DND-41 (cell line): ENCODE data around the gene DCLK2.

Experiments
- ATAC-seq: fragments of 200-7000 bp; cut with Tn5 transposase; 3 replicates; pipeline ENCODE4 v1.9.1; 2021; ENCODE audit warnings: low read depth; ENCODE audit not compliant: insufficient read depth
- DNase-seq: peaks from one replicate; pipeline ENCODE4 v3.0.0-alpha.2; 2020
- H2AFZ ChIP-seq: 2 replicates; pipeline ENCODE4 v1.6.0; 2012; ENCODE audit warnings: low read depth, low read length
- H3K27ac ChIP-seq: 2 replicates; pipeline ENCODE4 v1.5.1; 2012; ENCODE audit warnings: low read length, inconsistent platforms
- H3K27me3 ChIP-seq: fragments of 200-600 bp; sonication (generic); 2 replicates; pipeline ENCODE4 v1.6.0; 2012; ENCODE audit warnings: low read length, mild to moderate bottlenecking, inconsistent platforms; ENCODE audit not compliant: insufficient read depth, poor library complexity
- H3K36me3 ChIP-seq: 2 replicates; pipeline ENCODE4 v1.5.1; 2012; ENCODE audit warnings: low read length, inconsistent platforms; ENCODE audit not compliant: insufficient read depth
- H3K4me1 ChIP-seq: 2 replicates; pipeline ENCODE4 v1.5.1; 2012; ENCODE audit warnings: mild to moderate bottlenecking, low read length; ENCODE audit not compliant: insufficient read depth
- H3K4me2 ChIP-seq: 2 replicates; pipeline ENCODE4 v1.6.0; 2012; ENCODE audit warnings: mild to moderate bottlenecking, moderate library complexity, low read length, inconsistent platforms; ENCODE audit not compliant: insufficient read depth
- H3K4me3 ChIP-seq, 2 experiments: fragments of 200-600 bp in 1 of 2; shearing (Covaris generic) in 1 of 2; 2 replicates each; pipeline ENCODE4 v1.5.1; 2012 to 2016; ENCODE audit warnings: inconsistent platforms in 2 of 2, low read length in 2 of 2, mild to moderate bottlenecking in 2 of 2, low read depth in 1 of 2, moderate library complexity in 1 of 2
- H3K79me2 ChIP-seq: 2 replicates; pipeline ENCODE4 v1.6.0; 2012; ENCODE audit warnings: low read length, inconsistent platforms; ENCODE audit not compliant: insufficient read depth
- H3K9ac ChIP-seq: 2 replicates; pipeline ENCODE4 v1.6.0; 2012; ENCODE audit warnings: low read depth, mild to moderate bottlenecking, inconsistent platforms, low read length, moderate library complexity
- H3K9me3 ChIP-seq: 2 replicates; pipeline ENCODE4 v1.5.1; 2012; ENCODE audit warnings: low read length, moderate library complexity, mild to moderate bottlenecking, inconsistent platforms; ENCODE audit not compliant: insufficient read depth, severe bottlenecking
- H4K20me1 ChIP-seq: 2 replicates; pipeline ENCODE4 v1.6.0; 2012; ENCODE audit warnings: low read length; ENCODE audit not compliant: insufficient read depth
- EZH2 ChIP-seq: IDR thresholded peaks from 3 replicates; pipeline ENCODE4 v1.6.1; 2012; ENCODE audit warnings: borderline replicate concordance, low read depth, mild to moderate bottlenecking, moderate library complexity, low read length, inconsistent platforms; ENCODE audit not compliant: severe bottlenecking
- TF ChIP-seq, protein P1 (sequence below): IDR thresholded peaks from 2 replicates; pipeline ENCODE4 v1.5.1; 2012; ENCODE audit warnings: borderline replicate concordance, low read length, moderate library complexity, mild to moderate bottlenecking; ENCODE audit not compliant: poor library complexity, severe bottlenecking; ENCODE audit errors: extremely low read depth

Gene DCLK2

DNA sequence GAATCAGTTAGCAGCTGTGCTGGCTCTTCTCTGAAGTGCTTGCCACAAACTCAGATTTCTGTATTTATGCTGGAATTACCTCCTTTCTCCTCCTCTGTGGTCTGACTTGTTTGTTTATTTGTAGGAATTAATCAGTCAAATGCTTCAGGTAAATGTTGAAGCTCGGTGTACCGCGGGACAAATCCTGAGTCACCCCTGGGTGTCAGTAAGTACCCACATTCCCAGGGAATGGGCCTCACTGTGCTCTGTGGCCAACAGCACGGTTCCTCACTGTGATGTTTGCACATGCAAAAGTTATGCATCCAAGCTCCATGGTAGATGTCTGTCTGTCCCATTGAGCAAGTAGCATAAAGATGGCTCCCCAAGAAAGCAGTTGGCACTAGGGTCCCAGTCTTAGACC, 169.9 kb downstream of the DCLK2 start:
- H3K9me3 ChIP-seq, result no peaks in the 10 kb centered on the region
- H3K9ac ChIP-seq, result no peak overlapping the region
- H3K4me2 ChIP-seq, result no peak overlapping the region
- no peaks in the 10 kb centered on the region for H3K4me1 ChIP-seq
- no peak overlapping the region for H3K4me3 ChIP-seq
- H3K27me3 ChIP-seq, result no peaks in the 10 kb centered on the region
- H3K27ac ChIP-seq, result no peak overlapping the region
- H3K79me2 ChIP-seq, result no peaks in the 10 kb centered on the region
- no peak for DNase-seq
- H2AFZ ChIP-seq, result no peak overlapping the region
- H4K20me1 ChIP-seq, result no peaks in the 10 kb centered on the region
- no peak for ATAC-seq
- H3K36me3 ChIP-seq, result no peaks in the 10 kb centered on the region
- TF ChIP-seq, protein P1, sequence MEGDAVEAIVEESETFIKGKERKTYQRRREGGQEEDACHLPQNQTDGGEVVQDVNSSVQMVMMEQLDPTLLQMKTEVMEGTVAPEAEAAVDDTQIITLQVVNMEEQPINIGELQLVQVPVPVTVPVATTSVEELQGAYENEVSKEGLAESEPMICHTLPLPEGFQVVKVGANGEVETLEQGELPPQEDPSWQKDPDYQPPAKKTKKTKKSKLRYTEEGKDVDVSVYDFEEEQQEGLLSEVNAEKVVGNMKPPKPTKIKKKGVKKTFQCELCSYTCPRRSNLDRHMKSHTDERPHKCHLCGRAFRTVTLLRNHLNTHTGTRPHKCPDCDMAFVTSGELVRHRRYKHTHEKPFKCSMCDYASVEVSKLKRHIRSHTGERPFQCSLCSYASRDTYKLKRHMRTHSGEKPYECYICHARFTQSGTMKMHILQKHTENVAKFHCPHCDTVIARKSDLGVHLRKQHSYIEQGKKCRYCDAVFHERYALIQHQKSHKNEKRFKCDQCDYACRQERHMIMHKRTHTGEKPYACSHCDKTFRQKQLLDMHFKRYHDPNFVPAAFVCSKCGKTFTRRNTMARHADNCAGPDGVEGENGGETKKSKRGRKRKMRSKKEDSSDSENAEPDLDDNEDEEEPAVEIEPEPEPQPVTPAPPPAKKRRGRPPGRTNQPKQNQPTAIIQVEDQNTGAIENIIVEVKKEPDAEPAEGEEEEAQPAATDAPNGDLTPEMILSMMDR, result no peak
- TF ChIP-seq EZH2, result no peak

DNA sequence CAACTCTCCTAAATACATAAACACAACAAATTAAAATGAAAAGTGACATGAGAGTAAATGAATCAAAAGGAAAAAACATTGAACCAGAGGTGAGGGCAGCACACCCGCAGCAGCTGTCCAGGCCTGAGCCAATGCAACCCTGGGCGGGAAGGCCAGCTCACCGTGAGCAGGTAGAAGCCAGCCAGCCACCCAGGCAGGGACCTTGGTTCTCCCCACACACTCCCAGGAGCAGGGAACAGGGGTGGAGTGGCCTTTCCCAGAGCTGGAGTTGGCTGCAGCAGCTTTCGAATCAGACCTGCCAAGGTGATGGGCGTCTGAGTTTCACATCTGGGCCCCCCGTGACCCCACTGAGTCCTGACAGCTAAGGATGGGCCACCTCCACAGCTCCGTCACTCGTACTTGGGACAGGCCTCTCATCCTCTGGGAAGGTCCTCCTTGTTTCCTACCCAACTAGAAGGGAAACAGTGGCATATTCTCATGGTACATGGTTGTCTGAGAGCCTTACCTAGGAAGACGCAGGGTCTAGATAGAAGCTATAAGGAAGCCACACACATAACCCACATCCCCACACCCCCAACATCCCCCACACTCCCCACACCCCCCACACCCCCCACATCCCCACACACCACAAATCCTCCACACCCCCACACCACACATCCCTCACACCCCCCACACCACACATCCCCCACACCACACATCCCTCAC, 172.2 kb downstream of the DCLK2 start:
- DNase-seq, result no peak
- H3K4me2 ChIP-seq, result no peak overlapping the region
- no peak overlapping the region for H3K27ac ChIP-seq
- no peaks in the 10 kb centered on the region for H3K79me2 ChIP-seq
- no peak overlapping the region for H2AFZ ChIP-seq
- peak; percentile 40; the same call in 2 of the 3 replicates for ATAC-seq
- H4K20me1 ChIP-seq, result no peaks in the 10 kb centered on the region
- H3K36me3 ChIP-seq, result no peaks in the 10 kb centered on the region
- no peaks in the 10 kb centered on the region for H3K9me3 ChIP-seq
- no peak overlapping the region for H3K4me3 ChIP-seq
- H3K4me1 ChIP-seq, result no peaks in the 10 kb centered on the region
- no peak overlapping the region for H3K9ac ChIP-seq
- H3K27me3 ChIP-seq, result no peaks in the 10 kb centered on the region
- no peak for TF ChIP-seq EZH2
- TF ChIP-seq, protein P1, result no peak

DNA sequence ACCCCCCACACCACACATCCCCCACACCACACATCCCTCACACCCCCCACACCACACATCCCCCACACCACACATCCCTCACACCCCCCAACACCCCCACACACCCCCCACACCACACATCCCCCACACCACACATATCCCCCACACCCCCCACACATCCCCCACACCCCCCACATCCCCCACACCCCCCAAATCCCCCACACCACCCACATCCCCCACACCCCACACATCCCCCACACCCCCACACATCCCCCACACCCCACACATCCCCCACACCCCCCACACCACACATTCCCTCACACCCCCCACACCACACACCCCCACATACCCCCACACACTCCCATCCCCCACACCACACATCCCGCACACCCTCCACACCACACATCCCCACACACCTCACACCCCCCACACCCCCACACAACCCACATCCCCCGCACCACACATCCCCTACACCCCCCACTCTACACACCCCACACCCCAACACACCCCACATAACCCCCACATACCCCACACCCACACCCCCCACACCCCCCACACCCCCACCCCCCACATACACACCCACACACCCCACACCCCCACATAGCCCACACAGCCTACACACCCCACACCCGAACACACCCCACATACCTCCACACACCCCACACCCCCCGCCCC, 172.9 kb downstream of the DCLK2 start:
- H4K20me1 ChIP-seq, result no peaks in the 10 kb centered on the region
- TF ChIP-seq, protein P1, result no peak
- TF ChIP-seq EZH2, result no peak
- no peak overlapping the region for H3K9ac ChIP-seq
- no peak overlapping the region for H3K4me2 ChIP-seq
- H3K79me2 ChIP-seq, result no peaks in the 10 kb centered on the region
- no peaks in the 10 kb centered on the region for H3K36me3 ChIP-seq
- no peaks in the 10 kb centered on the region for H3K9me3 ChIP-seq
- no peak overlapping the region for H3K4me3 ChIP-seq
- no peaks in the 10 kb centered on the region for H3K4me1 ChIP-seq
- no peak overlapping the region for H3K27ac ChIP-seq
- no peaks in the 10 kb centered on the region for H3K27me3 ChIP-seq
- no peak for DNase-seq
- ATAC-seq, result no peak
- no peak overlapping the region for H2AFZ ChIP-seq
